ENCODE data around the gene ATP13A1. TPM values are rescaled to one million over a fixed set of nuclear protein-coding genes. Genes with fewer than 3 reads are reported as not detected.

ATP13A1 gene
- total and polyA plus RNA-seq, 2 of the 8 experiments (the other 6 are each of a cell fraction or from before 2014, with no cell fraction given) = 33.0 to 64.2 TPM

DNA sequence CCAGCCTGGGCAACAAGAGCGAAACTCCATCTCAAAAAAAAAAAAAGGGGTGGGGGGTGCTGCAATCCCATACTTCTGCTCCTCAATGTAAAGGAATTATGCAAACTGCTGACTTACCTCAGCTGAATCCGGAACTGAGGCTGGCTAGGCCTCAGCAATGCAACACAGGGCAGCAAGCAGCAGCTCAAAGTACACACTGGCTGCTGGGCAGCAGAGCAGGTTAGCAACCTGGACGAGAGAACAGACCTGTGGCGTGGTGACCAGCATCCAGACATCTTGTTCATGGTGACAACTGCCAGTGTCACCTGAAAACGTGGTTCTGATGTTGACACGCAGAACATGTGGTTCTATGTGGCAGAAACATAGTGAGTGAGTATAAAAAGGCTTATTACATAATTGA, 41.4 kb upstream of the ATP13A1 start:
- DNase-seq (ENCODE audit: low read depth in 1 of 2, low spot score in 2 of 2) (no peak), FAIRE-seq (no peak)
- H3K14ac ChIP-seq (ENCODE audit: insufficient read length) = no peak overlapping the region
- H3K27me3 ChIP-seq (replicated peaks in 1 of 4; ENCODE audit: control insufficient read depth in 3 of 4, extremely low read depth in 1 of 4, insufficient read depth in 3 of 4, low read length in 3 of 4) = no peaks in the 10 kb centered on the region
- peaks cover 0 to 10% (median 0%) of the 10 kb centered on the region in 4 experiments; a peak in 5 of 8 replicates for H3K36me3 ChIP-seq (ENCODE audit: control insufficient read depth in 2 of 4, insufficient read depth in 4 of 4, low read length in 3 of 4)
- H3K79me1 ChIP-seq (ENCODE audit: low read depth, low read length) = no peaks in the 10 kb centered on the region
- H3K4me3 ChIP-seq (ENCODE audit: extremely low read depth in 1 of 4, insufficient read depth in 2 of 4, low read depth in 3 of 4, low read length in 4 of 4) = no peak overlapping the region
- H3K23ac ChIP-seq (ENCODE audit: insufficient read length) = no peak overlapping the region
- H3K4ac ChIP-seq (replicated peaks; ENCODE audit: insufficient read length, low read depth, low read length) = no peak overlapping the region
- H3K4me2 ChIP-seq (ENCODE audit: insufficient read depth in 1 of 2, low read depth in 2 of 2, low read length in 2 of 2) = no peak overlapping the region
- CTCF ChIA-PET (ENCODE audit: partially characterized antibody) = interaction anchor here (1.1 kb wide), 1 partner anchor 25 kb away, joined by 3 read pairs; no protein-coding TSS in a partner anchor
- H2BK15ac ChIP-seq (ENCODE audit: low read length) = no peak overlapping the region
- no peak overlapping the region for H3K56ac ChIP-seq (replicated peaks; ENCODE audit: insufficient read length, low read depth, low read length)
- H3K18ac ChIP-seq (ENCODE audit: extremely low read depth, low read length) = no peak overlapping the region
- no peak overlapping the region for H2AFZ ChIP-seq (ENCODE audit: low read length)
- no peaks in the 10 kb centered on the region for H4K20me1 ChIP-seq (replicated peaks in 1 of 2; ENCODE audit: control insufficient read depth in 1 of 2, insufficient read depth in 2 of 2, low read length in 2 of 2)
- no peak overlapping the region for H2BK120ac ChIP-seq (replicated peaks; ENCODE audit: low read depth, low read length)
- H4K91ac ChIP-seq (replicated peaks; ENCODE audit: insufficient read length, low read length) = no peak overlapping the region
- H3K9ac ChIP-seq (replicated peaks in 1 of 4; ENCODE audit: extremely low read depth in 1 of 4, low read depth in 3 of 4, low read length in 3 of 4) = no peak overlapping the region
- H4K5ac ChIP-seq (ENCODE audit: insufficient read length, low read depth, low read length) = no peak overlapping the region
- H3K4me1 ChIP-seq (replicated peaks in 1 of 4; ENCODE audit: control insufficient read depth in 3 of 4, insufficient read depth in 4 of 4, low read length in 3 of 4) = no peaks in the 10 kb centered on the region
- no peaks in the 10 kb centered on the region for H3K23me2 ChIP-seq (ENCODE audit: low read depth, low read length)
- no peak overlapping the region for H2BK20ac ChIP-seq (ENCODE audit: low read length)
- no peak overlapping the region for H2AK5ac ChIP-seq (ENCODE audit: low read depth, low read length)
- POLR2A ChIA-PET (ENCODE audit: partially characterized antibody) = interaction anchor here (1.0 to 1.5 kb wide), 4 partner anchors 10 to 633 kb away, joined by 3 read pairs; no protein-coding TSS in a partner anchor
- H4K8ac ChIP-seq (ENCODE audit: extremely low read depth, insufficient read depth, low read length) = no peak overlapping the region
- no peak overlapping the region for H2BK5ac ChIP-seq (ENCODE audit: low read depth, low read length)
- H2BK12ac ChIP-seq (ENCODE audit: low read depth, low read length) = no peak overlapping the region
- H3K9me3 ChIP-seq (ENCODE audit: insufficient read depth in 2 of 2, low read depth in 1 of 2, low read length in 1 of 2) = peaks cover 28% of the 10 kb centered on the region in 2 experiments
- H3K79me2 ChIP-seq (ENCODE audit: control insufficient read depth in 1 of 2, insufficient read depth in 2 of 2, low read length in 2 of 2) = no peaks in the 10 kb centered on the region
- WGBS, 2 experiments (ENCODE audit: extremely low coverage in 1 of 2, insufficient coverage in 1 of 2, insufficient read length in 1 of 2, insufficient replicate concordance in 2 of 2, low coverage in 1 of 2, low lambda C conversion rate in 2 of 2, missing lambda C conversion rate in 1 of 2) = 84% methylated on average over 5 of the region's 6 CpGs; no CpG with 5 or more reads in 1 of the 2 experiments
- H3K27ac ChIP-seq (ENCODE audit: low read depth, low read length) = no peak overlapping the region
- no peak for TF ChIP-seq RAD21 (IDR thresholded peaks at IDR 0.05 in 1 of 2, conservative IDR thresholded peaks at IDR 0.05 in 1 of 2; ENCODE audit: low read depth in 2 of 2, low read length in 2 of 2)
- no peak for TF ChIP-seq POLR2A (IDR thresholded peaks at IDR 0.05; ENCODE audit: control extremely low read depth in 1 of 2, low read depth in 2 of 2, low read length in 2 of 2)
- TF ChIP-seq, protein P1, sequence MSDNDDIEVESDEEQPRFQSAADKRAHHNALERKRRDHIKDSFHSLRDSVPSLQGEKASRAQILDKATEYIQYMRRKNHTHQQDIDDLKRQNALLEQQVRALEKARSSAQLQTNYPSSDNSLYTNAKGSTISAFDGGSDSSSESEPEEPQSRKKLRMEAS (IDR thresholded peaks at IDR 0.05) = no peak
- no peak for TF ChIP-seq POLR2AphosphoS5 (IDR thresholded peaks at IDR 0.05; ENCODE audit: low read depth, low read length)
- no peak for TF ChIP-seq KDM4A (IDR thresholded peaks at IDR 0.05; ENCODE audit: low read depth, low read length, severe bottlenecking)
- TF ChIP-seq KDM5A (IDR thresholded peaks at IDR 0.05; ENCODE audit: low read length) = no peak
- TF ChIP-seq BCL11A (IDR thresholded peaks at IDR 0.05; ENCODE audit: low read depth in 2 of 2, low read length in 2 of 2) = no peak
- no peak for TF ChIP-seq BACH1 (IDR thresholded peaks at IDR 0.05; ENCODE audit: low read length)
- no peak for TF ChIP-seq SIN3A (conservative IDR thresholded peaks at IDR 0.05 in 1 of 2, IDR thresholded peaks at IDR 0.05 in 1 of 2; ENCODE audit: low read depth in 1 of 2, low read length in 2 of 2)
- no peak for TF ChIP-seq PHF8 (conservative IDR thresholded peaks at IDR 0.05; ENCODE audit: low read depth, low read length)
- no peak for TF ChIP-seq CBX8 (IDR thresholded peaks at IDR 0.05; ENCODE audit: borderline replicate concordance, low read depth, low read length)
- TF ChIP-seq, protein P2, sequence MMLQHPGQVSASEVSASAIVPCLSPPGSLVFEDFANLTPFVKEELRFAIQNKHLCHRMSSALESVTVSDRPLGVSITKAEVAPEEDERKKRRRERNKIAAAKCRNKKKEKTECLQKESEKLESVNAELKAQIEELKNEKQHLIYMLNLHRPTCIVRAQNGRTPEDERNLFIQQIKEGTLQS (IDR thresholded peaks at IDR 0.05; ENCODE audit: insufficient read depth, low read depth, low read length) = no peak
- no peak for TF ChIP-seq SUZ12 (IDR thresholded peaks at IDR 0.05; ENCODE audit: low read length)
